MM.1S (cell line): ENCODE measurements around the gene PRDX2.

Experiments used
- DNase-seq: peaks from one replicate; pipeline ENCODE4 v3.0.0-alpha.2; 2015
- H2AFZ ChIP-seq: fragments of 300-600 bp; sonication (generic); 2 replicates; pipeline ENCODE4 v1.6.0; 2016; ENCODE audit warnings: antibody characterized with exemption, low read length
- H3F3A ChIP-seq: fragments of 300-600 bp; sonication (generic); 2 replicates; pipeline ENCODE4 v1.6.1; 2016; ENCODE audit warnings: mild to moderate bottlenecking, antibody characterized with exemption, low read length, moderate library complexity, mixed read lengths; ENCODE audit not compliant: insufficient read depth
- H3K27ac ChIP-seq: fragments of 300-600 bp; sonication (generic); 2 replicates; pipeline ENCODE4 v1.5.1; 2016; ENCODE audit warnings: mild to moderate bottlenecking, low read length
- H3K27me3 ChIP-seq: fragments of 300-600 bp; sonication (generic); replicated peaks from 2 replicates; pipeline ENCODE4 v1.6.0; 2016; ENCODE audit warnings: low read length; ENCODE audit not compliant: insufficient read depth
- H3K36me3 ChIP-seq: fragments of 300-600 bp; sonication (generic); replicated peaks from 2 replicates; pipeline ENCODE4 v1.6.1; 2016; ENCODE audit warnings: mild to moderate bottlenecking, low read length, mixed read lengths; ENCODE audit not compliant: insufficient read depth
- H3K4me1 ChIP-seq: fragments of 300-600 bp; sonication (generic); 2 replicates; pipeline ENCODE4 v1.6.1; 2016; ENCODE audit warnings: low read length, mixed read lengths
- H3K4me2 ChIP-seq: fragments of 300-600 bp; sonication (generic); 2 replicates; pipeline ENCODE4 v1.6.0; 2016; ENCODE audit warnings: low read depth, low read length
- H3K4me3 ChIP-seq: fragments of 300-600 bp; sonication (generic); 2 replicates; pipeline ENCODE4 v1.5.1; 2016; ENCODE audit warnings: low read length, mixed read lengths
- H3K79me2 ChIP-seq: fragments of 300-600 bp; sonication (generic); 2 replicates; pipeline ENCODE4 v1.6.1; 2016; ENCODE audit warnings: mixed run types, low read length, mixed read lengths
- H3K9ac ChIP-seq: fragments of 300-600 bp; sonication (generic); 2 replicates; pipeline ENCODE4 v1.6.1; 2016; ENCODE audit warnings: low read length, mixed read lengths
- H3K9me2 ChIP-seq: fragments of 300-600 bp; sonication (generic); replicated peaks from 2 replicates; pipeline ENCODE4 v1.6.1; 2016; ENCODE audit warnings: mild to moderate bottlenecking, low read length, mixed read lengths; ENCODE audit not compliant: insufficient read depth
- H3K9me3 ChIP-seq: fragments of 300-600 bp; sonication (generic); replicated peaks from 2 replicates; pipeline ENCODE4 v1.6.1; 2016; ENCODE audit warnings: mild to moderate bottlenecking, low read length, mixed read lengths; ENCODE audit not compliant: insufficient read depth
- H4K20me1 ChIP-seq: fragments of 300-600 bp; sonication (generic); 2 replicates; pipeline ENCODE4 v1.6.1; 2016; ENCODE audit warnings: mild to moderate bottlenecking, low read length, moderate library complexity, mixed read lengths; ENCODE audit not compliant: insufficient read depth
- EZH2 ChIP-seq: fragments of 300-600 bp; sonication (generic); optimal IDR thresholded peaks from 2 replicates; pipeline ENCODE3; 2017; ENCODE audit warnings: low read depth, mild to moderate bottlenecking, antibody characterized with exemption, low read length, mixed read lengths
- EZH2phosphoT487 ChIP-seq: fragments of 300-600 bp; sonication (generic); IDR thresholded peaks from 2 replicates; pipeline ENCODE4 v1.6.1; 2018; ENCODE audit warnings: antibody characterized with exemption, low read length
- TF ChIP-seq, protein P1 (sequence below): fragments of 300-600 bp; sonication (generic); IDR thresholded peaks from 2 replicates; pipeline ENCODE4 v1.5.1; 2016; ENCODE audit warnings: antibody characterized with exemption, low read length, mixed read lengths

PRDX2 gene

DNA sequence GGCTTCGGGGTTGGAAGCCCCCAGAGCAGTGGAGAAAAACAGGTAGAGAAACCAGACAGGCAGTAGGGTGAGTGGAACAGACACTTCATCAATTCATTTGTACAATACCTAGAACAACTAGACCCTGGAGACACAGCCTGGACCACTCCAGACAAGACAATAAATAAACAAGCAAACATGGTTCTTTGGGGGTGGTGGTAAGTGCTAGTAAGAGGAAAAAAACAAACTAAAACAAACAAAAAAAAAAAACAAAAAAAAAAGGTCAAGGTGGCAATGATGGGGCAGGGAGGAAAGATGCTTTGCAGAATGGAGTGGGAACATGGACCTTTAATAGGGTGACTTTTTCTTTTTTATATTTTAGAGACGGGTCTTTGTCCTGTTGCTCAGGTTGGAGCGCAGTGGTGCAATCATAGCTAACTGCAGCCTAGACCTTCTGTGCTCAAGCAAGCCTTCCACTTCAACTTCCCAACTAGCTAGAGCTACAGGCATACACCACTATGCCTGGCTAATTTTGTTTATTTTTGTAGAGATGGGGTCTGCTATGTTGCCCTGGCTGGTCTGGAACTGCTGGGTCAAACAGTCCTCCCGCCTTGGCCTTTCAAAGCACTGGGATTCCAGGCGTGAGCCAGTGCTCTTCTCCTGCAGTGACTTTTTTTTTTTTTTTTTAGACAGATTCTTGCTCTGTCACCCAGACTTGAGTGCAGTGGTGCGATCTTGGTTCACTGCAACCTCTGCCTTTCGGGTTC lies 7.2 kb downstream of the PRDX2 start:
- Histone ChIP-seq H3F3A (peaks cover 36% of the 10 kb centered on the region), H3K4me1 (peaks cover 17% of the 10 kb centered on the region), H4K20me1 (no peaks in the 10 kb centered on the region), H3K4me2 (peak overlapping the region; percentile 99), H3K36me3 (no peaks in the 10 kb centered on the region), H3K9me3 (no peaks in the 10 kb centered on the region), H3K4me3 (peak overlapping the region; percentile 93), H3K79me2 (peaks cover 15% of the 10 kb centered on the region), H2AFZ (peak overlapping the region; percentile 43; the same call in 1 of the 2 replicates), H3K27me3 (no peaks in the 10 kb centered on the region), H3K27ac (peak overlapping the region; percentile 97), H3K9me2 (no peaks in the 10 kb centered on the region), H3K9ac (peak overlapping the region; percentile 94)
- TF ChIP-seq EZH2 (no peak), EZH2phosphoT487 (no peak)
- TF ChIP-seq, protein P1, sequence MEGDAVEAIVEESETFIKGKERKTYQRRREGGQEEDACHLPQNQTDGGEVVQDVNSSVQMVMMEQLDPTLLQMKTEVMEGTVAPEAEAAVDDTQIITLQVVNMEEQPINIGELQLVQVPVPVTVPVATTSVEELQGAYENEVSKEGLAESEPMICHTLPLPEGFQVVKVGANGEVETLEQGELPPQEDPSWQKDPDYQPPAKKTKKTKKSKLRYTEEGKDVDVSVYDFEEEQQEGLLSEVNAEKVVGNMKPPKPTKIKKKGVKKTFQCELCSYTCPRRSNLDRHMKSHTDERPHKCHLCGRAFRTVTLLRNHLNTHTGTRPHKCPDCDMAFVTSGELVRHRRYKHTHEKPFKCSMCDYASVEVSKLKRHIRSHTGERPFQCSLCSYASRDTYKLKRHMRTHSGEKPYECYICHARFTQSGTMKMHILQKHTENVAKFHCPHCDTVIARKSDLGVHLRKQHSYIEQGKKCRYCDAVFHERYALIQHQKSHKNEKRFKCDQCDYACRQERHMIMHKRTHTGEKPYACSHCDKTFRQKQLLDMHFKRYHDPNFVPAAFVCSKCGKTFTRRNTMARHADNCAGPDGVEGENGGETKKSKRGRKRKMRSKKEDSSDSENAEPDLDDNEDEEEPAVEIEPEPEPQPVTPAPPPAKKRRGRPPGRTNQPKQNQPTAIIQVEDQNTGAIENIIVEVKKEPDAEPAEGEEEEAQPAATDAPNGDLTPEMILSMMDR, result no peak
- no peak for DNase-seq

DNA sequence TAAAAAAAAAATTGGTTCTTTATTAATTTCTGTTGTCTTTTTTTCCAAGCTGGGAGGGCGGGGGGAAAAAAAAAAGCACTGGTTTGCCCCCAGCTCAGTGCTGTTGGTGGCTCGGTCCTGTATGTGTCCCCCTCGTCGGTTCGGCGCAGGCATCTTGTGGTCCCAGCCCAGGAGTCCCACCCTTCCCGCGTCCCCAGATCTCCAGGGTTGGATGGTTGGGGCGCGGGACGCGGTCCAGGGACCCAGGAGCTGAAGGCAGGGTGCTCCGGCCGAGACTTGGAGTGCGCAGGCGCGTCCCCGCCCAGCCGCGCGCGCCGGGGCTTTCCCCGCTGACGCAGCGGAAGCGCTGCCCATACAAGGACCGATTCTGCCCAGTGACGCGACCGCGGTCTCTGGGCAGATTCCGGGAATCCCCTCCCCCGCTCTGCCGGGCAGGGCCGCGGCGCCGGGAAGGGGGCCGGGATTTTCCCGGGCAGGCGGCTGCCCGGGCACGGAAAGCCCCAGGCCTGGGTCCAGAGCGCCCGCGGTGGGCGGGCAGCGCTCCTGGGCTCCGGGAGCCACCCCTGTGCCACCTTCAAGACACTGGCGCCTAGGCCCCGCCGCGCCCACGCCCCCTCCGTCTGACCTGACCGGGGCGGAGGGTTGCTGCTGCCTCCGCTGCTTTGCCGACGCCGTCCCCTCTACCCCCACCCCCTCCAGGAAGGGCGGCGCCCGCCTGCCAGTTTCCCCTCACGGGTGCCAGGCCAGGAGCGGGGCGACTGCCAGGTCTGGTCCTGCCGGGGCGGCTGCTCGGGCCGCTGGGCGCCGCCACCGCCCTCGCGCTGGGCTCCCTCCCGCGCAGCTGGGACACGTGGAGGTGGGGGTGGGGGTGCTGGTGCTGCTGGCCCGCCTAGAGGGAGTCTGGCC lies 8.1 kb downstream of the PRDX2 start:
- Histone ChIP-seq H3F3A (peaks cover 45% of the 10 kb centered on the region), H3K36me3 (no peaks in the 10 kb centered on the region), H3K9me3 (no peaks in the 10 kb centered on the region), H4K20me1 (no peaks in the 10 kb centered on the region), H3K4me3 (peak overlapping the region; percentile 93), H3K27me3 (no peaks in the 10 kb centered on the region), H3K9me2 (no peaks in the 10 kb centered on the region), H3K4me2 (peak overlapping the region; percentile 99), H3K27ac (peak overlapping the region; percentile 97), H3K9ac (peak overlapping the region; percentile 94), H3K4me1 (peaks cover 25% of the 10 kb centered on the region), H2AFZ (peak overlapping the region; percentile 43; the same call in 1 of the 2 replicates), H3K79me2 (peaks cover 15% of the 10 kb centered on the region)
- DNase-seq, result peak; percentile 93
- TF ChIP-seq, protein P1, result no peak
- TF ChIP-seq EZH2phosphoT487 (no peak), EZH2 (no peak)

DNA sequence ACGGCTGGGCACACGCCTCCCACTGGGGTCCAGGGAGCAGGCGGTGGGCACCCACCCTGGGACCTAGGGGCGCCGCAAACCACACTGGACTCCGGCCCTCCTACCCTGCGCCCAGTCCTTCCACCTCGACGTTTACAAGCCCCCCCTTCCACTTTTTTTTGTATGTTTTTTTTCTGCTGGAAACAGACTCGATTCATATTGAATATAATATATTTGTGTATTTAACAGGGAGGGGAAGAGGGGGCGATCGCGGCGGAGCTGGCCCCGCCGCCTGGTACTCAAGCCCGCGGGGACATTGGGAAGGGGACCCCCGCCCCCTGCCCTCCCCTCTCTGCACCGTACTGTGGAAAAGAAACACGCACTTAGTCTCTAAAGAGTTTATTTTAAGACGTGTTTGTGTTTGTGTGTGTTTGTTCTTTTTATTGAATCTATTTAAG lies 8.7 kb downstream of the PRDX2 start:
- H2AFZ ChIP-seq, result peak overlapping the region; percentile 39; the same call in 1 of the 2 replicates
- no peaks in the 10 kb centered on the region for H3K27me3 ChIP-seq
- H3K9me3 ChIP-seq, result no peaks in the 10 kb centered on the region
- peak overlapping the region; percentile 99 for H3K4me2 ChIP-seq
- TF ChIP-seq EZH2 (no peak), EZH2phosphoT487 (no peak)
- TF ChIP-seq, protein P1, result no peak
- H3K79me2 ChIP-seq, result peaks cover 15% of the 10 kb centered on the region
- H3K4me3 ChIP-seq, result peak overlapping the region; percentile 93
- no peaks in the 10 kb centered on the region for H4K20me1 ChIP-seq
- peaks cover 31% of the 10 kb centered on the region for H3K4me1 ChIP-seq
- H3K9ac ChIP-seq, result peak overlapping the region; percentile 94
- DNase-seq, result no peak
- H3K27ac ChIP-seq, result peak overlapping the region; percentile 97
- H3K9me2 ChIP-seq, result no peaks in the 10 kb centered on the region
- H3K36me3 ChIP-seq, result no peaks in the 10 kb centered on the region
- peaks cover 49% of the 10 kb centered on the region for H3F3A ChIP-seq
